Lung (tissue), 12 donors: Measurements from ENCODE around the gene DNPEP. TPM values are rescaled to one million over a fixed set of nuclear protein-coding genes. Genes with fewer than 3 reads are reported as not detected.

Source experiments
- ATAC-seq: fragments of 200-7000 bp; cut with Tn5 transposase; one replicate; pipeline ENCODE4 v1.9.1; 2020; ENCODE audit warnings: moderate number of reproducible peaks; ENCODE audit not compliant: insufficient read depth, low FRiP score
- DNase-seq, 3 donors: peaks; one replicate each; pipeline ENCODE4 v3.0.0-alpha.2; 2013 to 2017
- H3K27ac ChIP-seq, 2 donors: one replicate each; pipeline ENCODE4 v1.5.1; 2013; ENCODE audit warnings: mild to moderate bottlenecking in 2 of 2, moderate library complexity in 2 of 2, control low read depth in 1 of 2, inconsistent platforms in 1 of 2, low read depth in 1 of 2, low read length in 1 of 2
- H3K27me3 ChIP-seq, 3 donors: one replicate each; pipeline ENCODE4 v1.5.1; 2013; ENCODE audit warnings: low read length in 2 of 3; ENCODE audit not compliant: control insufficient read depth in 3 of 3, insufficient read depth in 3 of 3
- H3K36me3 ChIP-seq, 4 donors: one replicate each; pipeline ENCODE4 v1.5.1; 2013; ENCODE audit warnings: low read length in 4 of 4, mild to moderate bottlenecking in 1 of 4, moderate library complexity in 1 of 4; ENCODE audit not compliant: control insufficient read depth in 4 of 4, insufficient read depth in 4 of 4
- H3K4me1 ChIP-seq, 5 donors: one replicate each; pipeline ENCODE4 v1.5.1; 2013; ENCODE audit warnings: low read length in 5 of 5, mild to moderate bottlenecking in 2 of 5, moderate library complexity in 1 of 5; ENCODE audit not compliant: control insufficient read depth in 5 of 5, insufficient read depth in 5 of 5
- H3K4me3 ChIP-seq: one replicate; pipeline ENCODE4 v1.5.1; 2013; ENCODE audit warnings: mild to moderate bottlenecking, control low read depth, moderate library complexity
- H3K9ac ChIP-seq, 2 donors: one replicate each; pipeline ENCODE4 v1.5.1; 2013; ENCODE audit warnings: low read length in 2 of 2, control low read depth in 1 of 2; ENCODE audit not compliant: insufficient read depth in 1 of 2
- H3K9me3 ChIP-seq, 4 donors: one replicate each; pipeline ENCODE4 v1.5.1; 2013; ENCODE audit warnings: low read length in 3 of 4, mild to moderate bottlenecking in 1 of 4, moderate library complexity in 1 of 4; ENCODE audit not compliant: control insufficient read depth in 4 of 4, insufficient read depth in 3 of 4
- WGBS, 2 donors: extraction: QIAGEN DNeasy Blood & Tissue Kit; methylation state at CpG; one replicate each; pipeline ENCODE4 v1.1.7; 2013; 5-methylcytosine and 5-hydroxymethylcytosine counted together
- polyA plus RNA-seq, 2 donors: library from polyadenylated mRNA; stranded (reverse); fragments of 200-250 nt; gene quantifications; one replicate each; pipeline ENCODE4 v1.2.1, GENCODE V29; 2013
- total RNA-seq, 2 donors: library from RNA; depleted of rRNA in 1 of 2; stranded (reverse); fragments of >200 nt in 1 of 2; gene quantifications; one replicate each; pipeline ENCODE4 v1.2.1, GENCODE V29; 2014 to 2021
- TF ChIP-seq, protein P1 (sequence below): IDR thresholded peaks from 2 replicates; pipeline ENCODE4 v1.5.1; 2012; ENCODE audit warnings: mild to moderate bottlenecking; ENCODE audit errors: control extremely low read depth, extremely low read depth
- donor health status: control.
- donor health status: control.
- donor health status: Bipolar disorder and iron deficiency.
- donor health status: healthy.
- donor health status: DM: yes; HTN: yes; CAD: no.

The DNPEP gene
- total and polyA plus RNA-seq, 4 donors: 73.7 to 89.7 (median 80.8) TPM

DNA sequence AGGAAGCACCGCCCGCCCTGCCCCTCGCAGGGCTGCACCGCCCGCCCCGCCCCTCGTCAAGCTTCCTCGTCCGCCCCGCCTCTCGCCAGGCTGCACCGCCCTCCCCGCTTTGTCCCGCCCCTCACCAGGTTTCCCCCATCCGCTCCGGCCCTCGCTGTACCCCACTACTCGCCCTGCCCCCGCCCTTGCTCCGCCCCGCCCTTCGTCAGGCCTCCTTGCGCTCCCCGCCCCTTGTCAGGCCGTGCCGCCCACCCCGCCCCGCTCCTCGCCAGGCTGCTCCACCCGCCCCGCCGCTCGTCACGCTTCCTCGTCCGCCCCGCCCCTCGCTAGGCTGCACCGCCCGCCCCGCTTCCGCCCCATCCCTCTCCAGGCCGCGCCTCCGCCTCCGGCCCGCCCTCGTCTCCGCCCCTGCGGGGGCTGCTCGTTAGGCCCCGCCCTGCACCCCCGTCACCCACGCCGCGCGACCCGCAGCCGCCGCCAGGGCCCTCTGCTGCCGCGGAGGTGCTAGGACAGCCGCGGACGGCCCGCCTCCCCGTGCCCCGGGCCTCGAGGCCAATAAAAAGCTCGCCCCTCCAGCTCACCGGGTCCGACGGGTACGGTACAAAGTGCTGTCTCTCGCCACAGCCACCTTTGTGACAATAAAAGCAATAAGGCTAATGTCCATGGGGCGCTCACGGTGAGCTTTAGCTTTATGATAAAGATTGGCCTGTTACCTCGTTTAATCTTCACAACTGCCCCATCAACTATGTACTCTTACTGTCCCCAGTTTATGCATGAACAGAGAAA lies 602 bp upstream of the DNPEP start:
- no peaks in the 10 kb centered on the region for H3K9me3 ChIP-seq
- peaks cover 4 to 22% (median 15%) of the 10 kb centered on the region in 5 donors for H3K4me1 ChIP-seq
- peak overlapping the region in 1 of 2 donors; percentile 74 for H3K9ac ChIP-seq
- ATAC-seq: peak; percentile 89
- no peaks in the 10 kb centered on the region for H3K27me3 ChIP-seq
- peak overlapping the region; percentile 82 to 89 for H3K27ac ChIP-seq
- H3K4me3 ChIP-seq: peak overlapping the region; percentile 14
- peaks cover 4 to 23% (median 21%) of the 10 kb centered on the region in 4 donors for H3K36me3 ChIP-seq
- WGBS, 2 donors: 2% methylated on average over 24 to 77 of the region's 78 CpGs
- DNase-seq: peak; percentile 97 to 99 (median 99)
- TF ChIP-seq, protein P1, sequence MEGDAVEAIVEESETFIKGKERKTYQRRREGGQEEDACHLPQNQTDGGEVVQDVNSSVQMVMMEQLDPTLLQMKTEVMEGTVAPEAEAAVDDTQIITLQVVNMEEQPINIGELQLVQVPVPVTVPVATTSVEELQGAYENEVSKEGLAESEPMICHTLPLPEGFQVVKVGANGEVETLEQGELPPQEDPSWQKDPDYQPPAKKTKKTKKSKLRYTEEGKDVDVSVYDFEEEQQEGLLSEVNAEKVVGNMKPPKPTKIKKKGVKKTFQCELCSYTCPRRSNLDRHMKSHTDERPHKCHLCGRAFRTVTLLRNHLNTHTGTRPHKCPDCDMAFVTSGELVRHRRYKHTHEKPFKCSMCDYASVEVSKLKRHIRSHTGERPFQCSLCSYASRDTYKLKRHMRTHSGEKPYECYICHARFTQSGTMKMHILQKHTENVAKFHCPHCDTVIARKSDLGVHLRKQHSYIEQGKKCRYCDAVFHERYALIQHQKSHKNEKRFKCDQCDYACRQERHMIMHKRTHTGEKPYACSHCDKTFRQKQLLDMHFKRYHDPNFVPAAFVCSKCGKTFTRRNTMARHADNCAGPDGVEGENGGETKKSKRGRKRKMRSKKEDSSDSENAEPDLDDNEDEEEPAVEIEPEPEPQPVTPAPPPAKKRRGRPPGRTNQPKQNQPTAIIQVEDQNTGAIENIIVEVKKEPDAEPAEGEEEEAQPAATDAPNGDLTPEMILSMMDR: peak; percentile 45

DNA sequence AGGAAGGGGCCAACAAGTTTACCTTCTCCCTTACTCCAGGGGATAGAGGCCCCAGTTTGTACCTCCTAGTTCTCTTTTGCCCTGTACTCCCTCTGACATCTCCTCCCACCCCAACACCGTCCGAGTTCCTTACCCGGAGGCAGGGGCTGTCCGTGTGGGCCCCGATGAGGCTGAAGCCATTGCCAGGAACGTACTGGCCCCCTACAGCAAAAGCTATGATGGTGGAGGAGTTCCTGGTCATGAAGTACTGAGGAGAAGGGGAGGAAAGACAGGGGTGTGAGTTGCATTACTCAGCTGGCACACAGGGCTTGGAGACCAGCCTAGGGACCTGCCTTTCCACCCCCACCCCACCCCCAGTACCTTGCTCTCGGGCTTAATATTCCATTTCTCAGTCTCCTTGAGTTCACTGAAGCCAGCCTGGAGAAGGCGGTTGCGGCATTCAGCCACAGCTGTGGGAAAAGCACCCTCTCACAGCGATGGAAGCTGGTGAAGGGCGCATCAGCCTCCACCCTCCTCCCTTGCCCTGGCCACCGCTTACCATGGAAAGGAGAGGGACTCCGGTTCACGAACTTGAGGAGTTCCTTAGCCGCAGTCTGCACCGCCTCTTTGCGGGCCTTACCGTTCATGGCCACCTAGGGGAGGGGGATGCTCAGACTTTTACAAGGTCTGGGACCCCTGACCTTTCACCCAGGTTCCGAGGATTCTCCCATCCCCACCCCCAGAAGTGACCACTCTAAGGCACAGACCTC lies 1.0 kb downstream of the DNPEP start:
- Histone ChIP-seq H3K36me3 (peaks cover 13 to 36% (median 29%) of the 10 kb centered on the region in 4 donors), H3K27ac (peak overlapping the region; percentile 80 to 88), H3K4me1 (peaks cover 4 to 22% (median 15%) of the 10 kb centered on the region in 5 donors), H3K9me3 (no peaks in the 10 kb centered on the region), H3K4me3 (peak overlapping the region; percentile 58), H3K27me3 (no peaks in the 10 kb centered on the region), H3K9ac (peak overlapping the region; percentile 69 to 85)
- TF ChIP-seq, protein P1: no peak
- DNase-seq: no peak
- 39 to 41% methylated on average over 19 of the region's 19 CpGs for WGBS, 2 donors
- no peak for ATAC-seq

DNA sequence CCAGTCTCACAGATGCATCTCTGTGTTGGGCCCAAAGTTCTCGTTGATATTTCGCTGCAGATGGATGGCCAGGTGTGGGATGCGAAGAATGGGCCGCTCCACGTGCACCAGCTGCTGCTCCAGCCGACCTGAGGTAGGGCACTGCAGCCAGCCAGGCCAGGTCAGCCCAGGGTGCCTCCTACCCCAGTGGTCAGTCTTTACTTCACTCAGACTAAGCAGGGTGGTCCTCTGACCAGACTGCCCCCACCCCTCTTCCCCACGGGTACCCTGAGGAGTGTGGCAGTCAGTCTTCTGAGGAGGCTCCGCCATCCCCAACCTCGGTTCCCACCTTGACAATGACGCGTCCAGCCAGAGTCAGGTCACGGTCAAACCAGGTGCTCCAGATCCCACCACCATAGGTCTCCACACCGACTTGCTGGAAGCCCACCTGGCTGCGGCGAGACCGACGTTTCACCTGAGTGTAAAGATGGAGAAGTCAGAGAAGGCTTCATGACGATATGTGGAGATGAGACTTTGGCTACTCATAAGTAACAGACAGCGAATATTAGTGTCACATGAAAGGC lies 1.7 kb downstream of the DNPEP start:
- peak overlapping the region in 1 of 2 donors; percentile 85 for H3K9ac ChIP-seq
- peaks cover 4 to 22% (median 15%) of the 10 kb centered on the region in 5 donors for H3K4me1 ChIP-seq
- TF ChIP-seq, protein P1: no peak
- H3K27ac ChIP-seq: no peak overlapping the region
- H3K27me3 ChIP-seq: no peaks in the 10 kb centered on the region
- ATAC-seq (no peak), DNase-seq (no peak)
- no peak overlapping the region for H3K4me3 ChIP-seq
- 96% methylated on average over 19 of the region's 19 CpGs for WGBS, 2 donors
- peaks cover 13 to 43% (median 33%) of the 10 kb centered on the region in 4 donors for H3K36me3 ChIP-seq
- no peaks in the 10 kb centered on the region for H3K9me3 ChIP-seq
